Measurements from ENCODE around the gene ARRB1. TPM values are rescaled to one million over a fixed set of nuclear protein-coding genes. Genes with fewer than 3 reads are reported as not detected.
"Not testable (repeated sequence)": the region's sequence is repeated elsewhere in the genome, so short reads cannot be mapped to it uniquely, and the experiment has no call there.

The ARRB1 gene
- total RNA-seq, 1 experiment from 2014 or later = 90.1 TPM

GRCh38 chr11:75369560-75370255 is 18.2 kb upstream of the ARRB1 start (continued):
- TF ChIP-seq PRDM15 (CRISPR knock-in tag; IDR thresholded peaks at IDR 0.05) (no peak), CTCF (IDR thresholded peaks at IDR 0.05) (no peak)

- ATAC-seq; DNase-seq (ENCODE audit: low spot score); H3K9me3 Mint-ChIP-seq; H3K27me3 Mint-ChIP-seq (ENCODE audit: low read depth); H3K4me3 Mint-ChIP-seq; H3K36me3 Mint-ChIP-seq; H3K4me1 Mint-ChIP-seq; H3K27ac Mint-ChIP-seq: not testable (repeated sequence)
- POLR2A ChIA-PET = interaction anchor here (0.7 kb wide), 1 partner anchor 61 kb away, joined by 3 read pairs; no protein-coding TSS in a partner anchor
- CTCF ChIA-PET = interaction anchor here (0.6 to 1.3 kb wide), 3 partner anchors 10 to 409 kb away, joined by 3 read pairs; no protein-coding TSS in a partner anchor
These were observed 15.4 kb upstream of the ARRB1 start for GRCh38 chr11:75366826-75367225.

GRCh38 chr11:75365711-75366181 is 14.3 kb upstream of the ARRB1 start:
- POLR2A ChIA-PET = no interaction called here
- no peak for ATAC-seq
- no peak for DNase-seq (ENCODE audit: low spot score)
- H3K27me3 Mint-ChIP-seq (ENCODE audit: low read depth) = peaks cover 2% of the 10 kb centered on the region; the same call in 1 of the 2 replicates
- no peaks in the 10 kb centered on the region for H3K36me3 Mint-ChIP-seq
- TF ChIP-seq KAT7 (CRISPR knock-in tag; IDR thresholded peaks at IDR 0.05; ENCODE audit: borderline replicate concordance) (no peak), SP1 (CRISPR knock-in tag; conservative IDR thresholded peaks at IDR 0.05) (no peak), RELA (CRISPR knock-in tag; IDR thresholded peaks at IDR 0.05; ENCODE audit: borderline replicate concordance) (no peak)
- H3K9me3 Mint-ChIP-seq = no peaks in the 10 kb centered on the region
- no peak overlapping the region for H3K27ac Mint-ChIP-seq
- H3K4me3 Mint-ChIP-seq = no peak overlapping the region
- CTCF ChIA-PET = interaction anchor here (0.7 kb wide), 2 partner anchors 86 to 1170 kb away, joined by 3 read pairs; no protein-coding TSS in a partner anchor
- peaks cover 3% of the 10 kb centered on the region; the same call in 1 of the 2 replicates for H3K4me1 Mint-ChIP-seq

GRCh38 chr11:75362285-75362684 is 10.8 kb upstream of the ARRB1 start:
- CTCF ChIA-PET = interaction anchor here (0.9 to 1.5 kb wide), 4 partner anchors 62 to 114 kb away, joined by 3 read pairs; no protein-coding TSS in a partner anchor
- H3K27ac Mint-ChIP-seq; DNase-seq (ENCODE audit: low spot score); H3K4me3 Mint-ChIP-seq; POLR2A ChIA-PET; H3K27me3 Mint-ChIP-seq (ENCODE audit: low read depth); H3K36me3 Mint-ChIP-seq; ATAC-seq; H3K9me3 Mint-ChIP-seq; H3K4me1 Mint-ChIP-seq: not testable (repeated sequence)

GRCh38 chr11:75356613-75357012 is 5.2 kb upstream of the ARRB1 start:
- H3K4me1 Mint-ChIP-seq = peaks cover 17% of the 10 kb centered on the region
- no peaks in the 10 kb centered on the region for H3K36me3 Mint-ChIP-seq
- H3K4me3 Mint-ChIP-seq = no peak overlapping the region
- no peak overlapping the region for H3K27ac Mint-ChIP-seq
- POLR2A ChIA-PET = no interaction called here
- no peaks in the 10 kb centered on the region for H3K27me3 Mint-ChIP-seq (ENCODE audit: low read depth)
- DNase-seq (ENCODE audit: low spot score) = no peak
- CTCF ChIA-PET = interaction anchor here (0.7 to 0.9 kb wide), 2 partner anchors 11 to 29 kb away, joined by 3 read pairs; no protein-coding TSS in a partner anchor
- ATAC-seq = no peak
- no peak for TF ChIP-seq ZBTB21 (CRISPR knock-in tag; IDR thresholded peaks at IDR 0.05; ENCODE audit: borderline replicate concordance)
- no peak for TF ChIP-seq KAT7 (CRISPR knock-in tag; IDR thresholded peaks at IDR 0.05; ENCODE audit: borderline replicate concordance)
- no peak for TF ChIP-seq NR1H2 (CRISPR knock-in tag; IDR thresholded peaks at IDR 0.05)
- no peaks in the 10 kb centered on the region for H3K9me3 Mint-ChIP-seq
